CD4-positive, alpha-beta T cell treated with Interleukin-4 for 4 hours (primary cell): ENCODE measurements around the gene SGCA.

ENCODE experiments used
- DNase-seq: peaks from one replicate; pipeline ENCODE4 v3.0.0-alpha.2; 2020

Gene SGCA

GRCh38 chr17:50198026-50198669, 32.3 kb downstream of the SGCA start:
- DNase-seq, result peak; percentile 39

- DNase-seq, result no peak
Observed at GRCh38 chr17:50199211-50199802, 33.5 kb downstream of the SGCA start.

GRCh38 chr17:50199803-50200456, 34.1 kb downstream of the SGCA start:
- peak; percentile 67 for DNase-seq

- peak; percentile 75 for DNase-seq
Observed at GRCh38 chr17:50200457-50201275, 34.9 kb downstream of the SGCA start.

GRCh38 chr17:50201276-50201854, 35.6 kb downstream of the SGCA start, which contains the start of gene COL1A1:
Gene COL1A1 (minus strand): TSS chr17:50201631. CDS start chr17:50201513, 118 bp downstream.
- no peak for DNase-seq

- DNase-seq, result no peak
Observed at GRCh38 chr17:50203086-50203485, 37.3 kb downstream of the SGCA start.

GRCh38 chr17:50203604-50204345, 38.0 kb downstream of the SGCA start:
- DNase-seq, result no peak

- DNase-seq, result no peak
Observed at GRCh38 chr17:50204431-50204830, 38.6 kb downstream of the SGCA start.

GRCh38 chr17:50205111-50205962, 39.5 kb downstream of the SGCA start:
- DNase-seq, result no peak

GRCh38 chr17:50205963-50206505, 40.2 kb downstream of the SGCA start:
- DNase-seq, result no peak

- DNase-seq, result no peak
Observed at GRCh38 chr17:50206604-50207293, 40.9 kb downstream of the SGCA start.

GRCh38 chr17:50207315-50207714, 41.5 kb downstream of the SGCA start:
- no peak for DNase-seq

GRCh38 chr17:50207792-50208567, 42.2 kb downstream of the SGCA start:
- no peak for DNase-seq

- DNase-seq, result no peak
Observed at GRCh38 chr17:50208611-50209061, 42.8 kb downstream of the SGCA start.

- no peak for DNase-seq
Observed at GRCh38 chr17:50209133-50209471, 43.3 kb downstream of the SGCA start.

- DNase-seq, result no peak
Observed at GRCh38 chr17:50209472-50210239, 43.9 kb downstream of the SGCA start.

- no peak for DNase-seq
Observed at GRCh38 chr17:50210240-50211225, 44.7 kb downstream of the SGCA start.
